GM18520 (cell line): Measurements from ENCODE around the gene TRIM10.

Experiments used
- ATAC-seq: cut with Tn5 transposase; IDR thresholded peaks from one replicate; pipeline ENCODE4 v1.9.1; 2021; ENCODE audit not compliant: unreplicated experiment

The TRIM10 gene

GRCh38 chr6:30160785-30161531 is at the start of gene TRIM10:
TRIM10 (minus strand) TSS chr6:30161211; CDS start chr6:30160858, 353 bp downstream.
- ATAC-seq: no peak

GRCh38 chr6:30207619-30208295 is 46.7 kb upstream of the TRIM10 start:
- no peak for ATAC-seq

- ATAC-seq: no peak
Observed at GRCh38 chr6:30206799-30207618, 46.0 kb upstream of the TRIM10 start.

GRCh38 chr6:30206152-30206551 is 45.1 kb upstream of the TRIM10 start:
- no peak for ATAC-seq

- no peak for ATAC-seq
Observed at GRCh38 chr6:30204116-30204515, 43.1 kb upstream of the TRIM10 start.

GRCh38 chr6:30202366-30202765 is 41.4 kb upstream of the TRIM10 start:
- no peak for ATAC-seq

- ATAC-seq: peak; percentile 53
Observed at GRCh38 chr6:30200551-30201281, 39.7 kb upstream of the TRIM10 start.

- ATAC-seq: no peak
Observed at GRCh38 chr6:30198166-30199084, 37.4 kb upstream of the TRIM10 start.

GRCh38 chr6:30196376-30196775 is 35.4 kb upstream of the TRIM10 start:
- ATAC-seq: no peak

GRCh38 chr6:30195951-30196350 is 34.9 kb upstream of the TRIM10 start:
- ATAC-seq: no peak

- ATAC-seq: no peak
Observed at GRCh38 chr6:30194797-30195690, 34.0 kb upstream of the TRIM10 start.

GRCh38 chr6:30192076-30192475 is 31.1 kb upstream of the TRIM10 start:
- ATAC-seq: no peak

- ATAC-seq: no peak
Observed at GRCh38 chr6:30188541-30188940, 27.5 kb upstream of the TRIM10 start.

GRCh38 chr6:30185846-30186484 is 25.0 kb upstream of the TRIM10 start:
- no peak for ATAC-seq

- ATAC-seq: no peak
Observed at GRCh38 chr6:30184417-30185031, 23.5 kb upstream of the TRIM10 start.

- ATAC-seq: no peak
Observed at GRCh38 chr6:30180145-30180544, 19.1 kb upstream of the TRIM10 start.

- ATAC-seq: no peak
Observed at GRCh38 chr6:30178837-30179236, 17.8 kb upstream of the TRIM10 start.

- ATAC-seq: no peak
Observed at GRCh38 chr6:30175765-30176164, 14.8 kb upstream of the TRIM10 start.
